ENCODE results near the gene TSEN2.

- TF ChIP-seq, protein P1, sequence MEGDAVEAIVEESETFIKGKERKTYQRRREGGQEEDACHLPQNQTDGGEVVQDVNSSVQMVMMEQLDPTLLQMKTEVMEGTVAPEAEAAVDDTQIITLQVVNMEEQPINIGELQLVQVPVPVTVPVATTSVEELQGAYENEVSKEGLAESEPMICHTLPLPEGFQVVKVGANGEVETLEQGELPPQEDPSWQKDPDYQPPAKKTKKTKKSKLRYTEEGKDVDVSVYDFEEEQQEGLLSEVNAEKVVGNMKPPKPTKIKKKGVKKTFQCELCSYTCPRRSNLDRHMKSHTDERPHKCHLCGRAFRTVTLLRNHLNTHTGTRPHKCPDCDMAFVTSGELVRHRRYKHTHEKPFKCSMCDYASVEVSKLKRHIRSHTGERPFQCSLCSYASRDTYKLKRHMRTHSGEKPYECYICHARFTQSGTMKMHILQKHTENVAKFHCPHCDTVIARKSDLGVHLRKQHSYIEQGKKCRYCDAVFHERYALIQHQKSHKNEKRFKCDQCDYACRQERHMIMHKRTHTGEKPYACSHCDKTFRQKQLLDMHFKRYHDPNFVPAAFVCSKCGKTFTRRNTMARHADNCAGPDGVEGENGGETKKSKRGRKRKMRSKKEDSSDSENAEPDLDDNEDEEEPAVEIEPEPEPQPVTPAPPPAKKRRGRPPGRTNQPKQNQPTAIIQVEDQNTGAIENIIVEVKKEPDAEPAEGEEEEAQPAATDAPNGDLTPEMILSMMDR (IDR thresholded peaks at IDR 0.05): no peak
- TF ChIP-seq POLR2A (IDR thresholded peaks at IDR 0.05): no peak
Observed at GRCh38 chr3:12452361-12453330, 31.6 kb upstream of the TSEN2 start.
